H1 (cell line): ENCODE data around the gene CYP11A1. TPM values are rescaled to one million over a fixed set of nuclear protein-coding genes. Genes with fewer than 3 reads are reported as not detected.

Source experiments
- RNF2 ChIP-seq: fragments of 200-900, 300-1000 bp; sonication (generic); IDR thresholded peaks from 2 replicates; pipeline ENCODE4 v1.7.1; 2016; ENCODE audit warnings: borderline replicate concordance, low read depth, mild to moderate bottlenecking, antibody characterized with exemption, low read length; ENCODE audit not compliant: poor library complexity, severe bottlenecking; ENCODE audit errors: missing control alignments
- RXRA ChIP-seq: IDR thresholded peaks from 2 replicates; pipeline ENCODE4 v1.6.1; 2011; ENCODE audit warnings: low read depth, mild to moderate bottlenecking, low read length, moderate library complexity; ENCODE audit not compliant: insufficient read depth
- SP2 ChIP-seq: IDR thresholded peaks from 2 replicates; pipeline ENCODE4 v1.6.1; 2012; ENCODE audit warnings: mild to moderate bottlenecking, low read length, inconsistent platforms
- polyA plus RNA-seq, 7 experiments: library from polyadenylated mRNA; depleted of rRNA in 3 of 7; stranded (reverse) in 5 of 7; unstranded in 2 of 7; fragments of >200 nt in 5 of 7; fragments of 200-250 nt in 2 of 7; gene quantifications; 1 replicate in 5 of 7; 2 replicates in 1 of 7; 4 replicates in 1 of 7; pipeline versions ENCODE4 v1.2.1 to v1.2.3, GENCODE V29; 2011 to 2013; ENCODE audit warnings: missing spikeins in 2 of 7, mixed read lengths in 2 of 7
- total RNA-seq: library from RNA; stranded (reverse); fragmentation: NEBNext Ultra II Directional; extraction: Animal tissue kit (Norgen Biotek cat#: 25700); gene quantifications from 2 replicates; pipeline ENCODE4 v1.2.1, GENCODE V29; 2021

The CYP11A1 gene
- total and polyA plus RNA-seq, 2 of the 8 experiments (the other 6 are each of a cell fraction or from before 2014, with no cell fraction given): 1.9 to 7.2 TPM

- TF ChIP-seq SP2 (no peak), RNF2 (no peak), RXRA (no peak)
Measured at GRCh38 chr15:74415966-74416916, 48.8 kb upstream of the CYP11A1 start (continued).
